Measurements from ENCODE around the gene ISG20L2. TPM values are rescaled to one million over a fixed set of nuclear protein-coding genes. Genes with fewer than 3 reads are reported as not detected.

The ISG20L2 gene
- total and polyA plus RNA-seq, 2 donors (not counting 1 experiment from before 2014, with no cell fraction given) = 5.8 to 23.6 TPM

DNA sequence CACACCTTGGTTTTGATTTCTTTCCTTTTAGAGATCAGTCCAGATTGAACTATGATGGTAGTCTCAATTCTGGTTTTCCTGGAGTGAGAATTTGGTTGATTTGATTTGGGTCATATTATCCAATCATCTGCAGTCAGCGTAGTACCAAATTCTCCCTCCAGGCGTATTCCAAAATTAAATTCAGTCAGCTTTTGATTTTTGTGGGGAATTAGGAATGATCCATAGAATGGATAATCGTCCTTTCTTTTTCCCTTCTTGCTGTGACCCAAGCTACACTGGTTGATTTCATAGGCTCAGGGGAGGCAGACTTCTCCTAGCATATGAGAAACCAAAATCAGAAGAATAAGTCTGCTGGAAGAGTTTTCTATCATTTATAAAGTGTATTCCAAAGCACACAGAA is 43.7 kb upstream of the ISG20L2 start:
- Histone ChIP-seq H4K20me1 (ENCODE audit: control insufficient read depth, extremely low read depth, insufficient read depth, low read length) (no peaks in the 10 kb centered on the region), H3K79me2 (ENCODE audit: control insufficient read depth, insufficient read depth, low read length) (peaks cover 81% of the 10 kb centered on the region), H3K4me2 (ENCODE audit: extremely low read depth, insufficient read depth, low read length) (no peak overlapping the region), H3K36me3 (ENCODE audit: control insufficient read depth, insufficient read depth, low read length) (peaks cover 3% of the 10 kb centered on the region), H3K4me1 (ENCODE audit: control insufficient read depth, extremely low read depth, insufficient read depth, low read length) (no peaks in the 10 kb centered on the region), H3K9ac (ENCODE audit: insufficient read depth, low read length) (no peak overlapping the region), H3K4me3 (replicated peaks in 1 of 4; ENCODE audit: control extremely low read depth in 1 of 4, insufficient read depth in 1 of 4, low read depth in 3 of 4, low read length in 4 of 4) (no peak overlapping the region), H3K9me3 (ENCODE audit: control insufficient read depth, insufficient read depth, low read depth, low read length) (no peaks in the 10 kb centered on the region), H3K27ac (ENCODE audit: insufficient read depth, low read length) (no peak overlapping the region), H2AFZ (ENCODE audit: low read length) (no peak overlapping the region), H3K27me3 (ENCODE audit: control insufficient read depth, insufficient read depth, low read length) (no peaks in the 10 kb centered on the region)
- TF ChIP-seq EZH2 (IDR thresholded peaks at IDR 0.05; ENCODE audit: low read length, missing control alignments) = no peak
- TF ChIP-seq, protein P1, sequence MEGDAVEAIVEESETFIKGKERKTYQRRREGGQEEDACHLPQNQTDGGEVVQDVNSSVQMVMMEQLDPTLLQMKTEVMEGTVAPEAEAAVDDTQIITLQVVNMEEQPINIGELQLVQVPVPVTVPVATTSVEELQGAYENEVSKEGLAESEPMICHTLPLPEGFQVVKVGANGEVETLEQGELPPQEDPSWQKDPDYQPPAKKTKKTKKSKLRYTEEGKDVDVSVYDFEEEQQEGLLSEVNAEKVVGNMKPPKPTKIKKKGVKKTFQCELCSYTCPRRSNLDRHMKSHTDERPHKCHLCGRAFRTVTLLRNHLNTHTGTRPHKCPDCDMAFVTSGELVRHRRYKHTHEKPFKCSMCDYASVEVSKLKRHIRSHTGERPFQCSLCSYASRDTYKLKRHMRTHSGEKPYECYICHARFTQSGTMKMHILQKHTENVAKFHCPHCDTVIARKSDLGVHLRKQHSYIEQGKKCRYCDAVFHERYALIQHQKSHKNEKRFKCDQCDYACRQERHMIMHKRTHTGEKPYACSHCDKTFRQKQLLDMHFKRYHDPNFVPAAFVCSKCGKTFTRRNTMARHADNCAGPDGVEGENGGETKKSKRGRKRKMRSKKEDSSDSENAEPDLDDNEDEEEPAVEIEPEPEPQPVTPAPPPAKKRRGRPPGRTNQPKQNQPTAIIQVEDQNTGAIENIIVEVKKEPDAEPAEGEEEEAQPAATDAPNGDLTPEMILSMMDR (conservative IDR thresholded peaks at IDR 0.05 in 1 of 2, IDR thresholded peaks at IDR 0.05 in 1 of 2; ENCODE audit: low read depth in 1 of 2, low read length in 2 of 2) = no peak
- DNase-seq (ENCODE audit: low read depth in 2 of 2) = no peak

DNA sequence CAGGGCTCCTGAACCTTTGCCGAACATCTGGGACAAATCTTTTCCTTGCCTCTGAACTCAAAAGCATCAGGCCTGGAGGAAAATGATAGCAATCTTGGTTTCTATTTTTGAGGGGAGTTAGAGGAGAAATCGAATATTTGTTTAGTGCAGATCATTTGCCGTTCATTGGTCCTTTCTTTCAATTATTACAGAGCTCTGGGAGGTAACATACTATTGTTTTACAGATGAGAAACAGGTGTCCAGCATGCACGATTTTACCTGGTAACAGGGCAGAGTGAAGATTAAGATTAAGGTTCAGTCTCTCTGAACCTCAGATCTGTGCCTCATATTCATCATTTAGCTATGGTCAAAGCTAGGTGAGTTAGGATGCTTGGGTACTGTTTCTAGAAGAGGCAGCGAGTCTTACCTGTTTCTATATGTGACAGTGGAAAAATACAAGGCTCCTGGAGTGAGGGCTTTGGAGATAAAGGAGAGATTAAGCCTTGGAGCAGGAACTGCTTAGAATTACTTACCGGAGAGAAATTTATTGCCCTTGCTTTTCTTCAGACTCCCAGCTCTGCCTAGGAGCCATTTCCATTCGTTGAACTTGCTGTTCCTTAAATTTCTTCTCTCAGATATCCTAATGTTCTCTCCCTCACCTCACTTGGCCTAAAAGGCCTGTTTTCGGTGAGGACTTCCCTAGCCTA is 40.2 kb upstream of the ISG20L2 start:
- Histone ChIP-seq H3K4me3 (replicated peaks in 1 of 4; ENCODE audit: control extremely low read depth in 1 of 4, insufficient read depth in 1 of 4, low read depth in 3 of 4, low read length in 4 of 4) (peak overlapping the region; percentile 93 to 97 (median 96)), H3K4me1 (ENCODE audit: control insufficient read depth, extremely low read depth, insufficient read depth, low read length) (no peaks in the 10 kb centered on the region), H3K9ac (ENCODE audit: insufficient read depth, low read length) (peak overlapping the region; percentile 16), H3K9me3 (ENCODE audit: control insufficient read depth, insufficient read depth, low read depth, low read length) (no peaks in the 10 kb centered on the region), H3K79me2 (ENCODE audit: control insufficient read depth, insufficient read depth, low read length) (peaks cover 58% of the 10 kb centered on the region), H2AFZ (ENCODE audit: low read length) (no peak overlapping the region), H3K27ac (ENCODE audit: insufficient read depth, low read length) (peak overlapping the region; percentile 93), H3K27me3 (ENCODE audit: control insufficient read depth, insufficient read depth, low read length) (no peaks in the 10 kb centered on the region), H3K4me2 (ENCODE audit: extremely low read depth, insufficient read depth, low read length) (peak overlapping the region; percentile 92), H3K36me3 (ENCODE audit: control insufficient read depth, insufficient read depth, low read length) (peaks cover 3% of the 10 kb centered on the region), H4K20me1 (ENCODE audit: control insufficient read depth, extremely low read depth, insufficient read depth, low read length) (no peaks in the 10 kb centered on the region)
- DNase-seq (ENCODE audit: low read depth in 2 of 2) = no peak
- TF ChIP-seq EZH2 (IDR thresholded peaks at IDR 0.05; ENCODE audit: low read length, missing control alignments) = no peak
- TF ChIP-seq, protein P1 (conservative IDR thresholded peaks at IDR 0.05 in 1 of 2, IDR thresholded peaks at IDR 0.05 in 1 of 2; ENCODE audit: low read depth in 1 of 2, low read length in 2 of 2) = no peak

DNA sequence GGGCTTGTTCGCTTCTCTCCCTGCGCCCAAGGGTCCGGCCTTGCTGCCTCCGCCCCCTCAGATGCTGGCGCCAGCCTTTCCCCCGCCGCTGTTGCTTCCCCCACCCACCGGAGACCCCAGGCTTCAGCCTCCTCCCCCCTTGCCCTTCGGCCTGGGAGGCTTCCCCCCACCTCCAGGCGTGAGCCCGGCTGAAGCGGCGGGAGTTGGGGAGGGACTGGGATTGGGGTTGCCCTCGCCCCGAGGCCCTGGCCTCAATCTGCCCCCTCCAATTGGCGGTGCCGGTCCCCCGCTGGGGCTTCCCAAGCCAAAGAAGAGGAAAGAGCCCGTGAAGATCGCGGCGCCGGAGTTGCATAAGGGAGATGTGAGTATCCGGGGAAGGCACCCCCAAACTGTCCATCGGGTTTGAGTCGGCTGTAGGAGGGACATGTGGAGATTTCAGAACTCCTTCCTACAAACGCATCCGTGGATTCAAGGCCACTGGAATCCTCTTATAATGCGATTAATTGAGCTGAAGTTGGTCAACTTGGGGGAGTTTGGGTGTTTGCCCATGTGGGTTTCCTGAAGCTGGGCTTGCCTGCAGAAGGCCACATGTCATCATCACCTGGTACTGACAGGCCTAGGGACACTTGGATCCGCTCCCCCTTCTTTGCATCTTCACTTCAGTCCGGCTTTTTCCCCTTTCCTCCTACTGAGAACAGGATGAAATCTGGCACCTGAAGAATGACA is 39.5 kb upstream of the ISG20L2 start:
- no peaks in the 10 kb centered on the region for H3K27me3 ChIP-seq (ENCODE audit: control insufficient read depth, insufficient read depth, low read length)
- no peaks in the 10 kb centered on the region for H3K4me1 ChIP-seq (ENCODE audit: control insufficient read depth, extremely low read depth, insufficient read depth, low read length)
- no peak for DNase-seq (ENCODE audit: low read depth in 2 of 2)
- H4K20me1 ChIP-seq (ENCODE audit: control insufficient read depth, extremely low read depth, insufficient read depth, low read length) = no peaks in the 10 kb centered on the region
- peak overlapping the region; percentile 93 to 97 (median 96) for H3K4me3 ChIP-seq (replicated peaks in 1 of 4; ENCODE audit: control extremely low read depth in 1 of 4, insufficient read depth in 1 of 4, low read depth in 3 of 4, low read length in 4 of 4)
- H3K36me3 ChIP-seq (ENCODE audit: control insufficient read depth, insufficient read depth, low read length) = peaks cover 3% of the 10 kb centered on the region
- H3K79me2 ChIP-seq (ENCODE audit: control insufficient read depth, insufficient read depth, low read length) = peaks cover 51% of the 10 kb centered on the region
- H2AFZ ChIP-seq (ENCODE audit: low read length) = no peak overlapping the region
- no peaks in the 10 kb centered on the region for H3K9me3 ChIP-seq (ENCODE audit: control insufficient read depth, insufficient read depth, low read depth, low read length)
- peak overlapping the region; percentile 95 for H3K9ac ChIP-seq (ENCODE audit: insufficient read depth, low read length)
- TF ChIP-seq, protein P1 (conservative IDR thresholded peaks at IDR 0.05 in 1 of 2, IDR thresholded peaks at IDR 0.05 in 1 of 2; ENCODE audit: low read depth in 1 of 2, low read length in 2 of 2) = no peak
- TF ChIP-seq EZH2 (IDR thresholded peaks at IDR 0.05; ENCODE audit: low read length, missing control alignments) = no peak
- peak overlapping the region; percentile 93 for H3K27ac ChIP-seq (ENCODE audit: insufficient read depth, low read length)
- H3K4me2 ChIP-seq (ENCODE audit: extremely low read depth, insufficient read depth, low read length) = peak overlapping the region; percentile 92

All from fibroblast of lung (primary cell).